SK-N-MC (cell line): Measurements from ENCODE around the gene GNGT2.

Experiments used
- EZH2 ChIP-seq: fragments of 200-600 bp; sonication (generic); IDR thresholded peaks from one replicate; pipeline ENCODE4 v1.6.1; 2017; ENCODE audit warnings: antibody characterized with exemption
- POLR2AphosphoS5 ChIP-seq: IDR thresholded peaks from 2 replicates; pipeline ENCODE4 v1.6.1; 2012; ENCODE audit warnings: mild to moderate bottlenecking, low read depth, low read length, borderline replicate concordance

- TF ChIP-seq EZH2 (no peak), POLR2AphosphoS5 (no peak)
Measured at GRCh38 chr17:49170216-49170615, 40.2 kb downstream of the GNGT2 start.
